Measurements from ENCODE around the gene PRXL2B.

PRXL2B gene

DNA sequence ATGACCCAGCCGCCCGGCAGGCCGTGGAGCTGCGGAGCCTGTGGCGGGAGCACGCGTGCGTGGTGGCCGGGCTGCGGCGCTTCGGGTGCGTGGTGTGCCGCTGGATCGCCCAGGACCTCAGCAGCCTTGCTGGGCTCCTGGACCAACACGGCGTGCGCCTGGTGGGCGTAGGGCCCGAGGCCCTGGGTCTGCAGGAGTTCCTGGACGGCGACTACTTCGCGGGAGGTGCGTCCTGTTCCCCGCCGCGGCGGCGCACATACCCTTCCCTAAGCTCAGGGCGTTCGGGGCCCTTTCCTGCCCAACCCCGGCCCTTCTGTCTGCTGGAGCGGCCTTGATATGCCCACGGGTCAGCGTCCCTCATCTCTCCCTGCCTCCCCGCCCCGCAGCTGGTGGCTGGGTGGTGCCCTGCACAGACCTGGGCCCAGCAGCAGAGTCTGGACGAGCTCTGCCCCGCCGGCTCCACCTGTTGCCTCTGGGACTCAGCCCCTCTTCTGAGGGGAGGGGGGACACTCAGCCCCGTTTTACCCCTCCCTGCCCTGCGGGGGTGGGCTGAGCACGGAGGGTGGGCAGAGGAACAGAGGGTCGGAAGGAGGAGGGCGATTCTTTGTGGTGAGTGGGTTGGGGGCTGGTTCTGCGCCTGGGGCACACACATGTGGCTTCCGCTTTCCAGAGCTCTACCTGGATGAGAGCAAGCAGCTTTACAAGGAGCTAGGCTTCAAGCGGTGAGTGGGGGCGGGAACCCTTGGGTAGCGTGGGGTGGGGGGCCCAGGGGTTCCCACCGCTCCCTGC, 688 bp downstream of the PRXL2B start:
- no peak for DNase-seq

DNA sequence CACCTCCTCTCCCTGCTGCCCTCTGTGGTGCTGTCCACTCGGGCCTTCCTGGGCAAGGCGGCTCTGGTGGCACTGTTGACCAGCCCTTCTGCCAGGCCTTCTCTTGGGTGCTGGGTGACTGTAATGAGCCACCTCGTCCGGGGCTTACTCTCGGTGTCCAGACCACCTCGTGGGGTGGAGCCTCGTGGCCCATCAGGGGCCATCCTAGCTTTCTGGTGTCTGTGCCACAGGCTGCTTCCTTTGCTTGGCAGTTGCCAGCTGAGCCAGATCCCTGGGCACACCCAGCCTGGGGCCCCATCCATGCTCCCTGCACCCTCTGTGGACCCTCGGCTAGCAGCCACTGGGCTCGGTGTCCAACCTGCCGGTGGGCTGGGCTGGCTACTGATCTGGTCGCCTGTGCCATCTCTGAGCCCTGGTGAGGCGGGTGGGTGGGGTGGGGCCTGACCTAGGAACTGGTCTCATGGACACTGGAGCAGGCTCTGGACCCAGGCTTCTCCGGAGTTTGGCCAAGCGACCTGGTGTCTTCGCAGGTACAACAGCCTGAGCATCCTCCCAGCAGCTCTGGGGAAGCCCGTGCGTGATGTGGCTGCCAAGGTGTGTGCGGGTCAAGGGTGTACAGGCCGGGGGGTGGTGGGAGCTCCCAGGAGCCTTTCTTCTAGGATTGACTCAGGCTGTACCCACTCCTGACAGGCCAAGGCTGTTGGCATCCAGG, 1.4 kb downstream of the PRXL2B start:
- DNase-seq = no peak

DNA sequence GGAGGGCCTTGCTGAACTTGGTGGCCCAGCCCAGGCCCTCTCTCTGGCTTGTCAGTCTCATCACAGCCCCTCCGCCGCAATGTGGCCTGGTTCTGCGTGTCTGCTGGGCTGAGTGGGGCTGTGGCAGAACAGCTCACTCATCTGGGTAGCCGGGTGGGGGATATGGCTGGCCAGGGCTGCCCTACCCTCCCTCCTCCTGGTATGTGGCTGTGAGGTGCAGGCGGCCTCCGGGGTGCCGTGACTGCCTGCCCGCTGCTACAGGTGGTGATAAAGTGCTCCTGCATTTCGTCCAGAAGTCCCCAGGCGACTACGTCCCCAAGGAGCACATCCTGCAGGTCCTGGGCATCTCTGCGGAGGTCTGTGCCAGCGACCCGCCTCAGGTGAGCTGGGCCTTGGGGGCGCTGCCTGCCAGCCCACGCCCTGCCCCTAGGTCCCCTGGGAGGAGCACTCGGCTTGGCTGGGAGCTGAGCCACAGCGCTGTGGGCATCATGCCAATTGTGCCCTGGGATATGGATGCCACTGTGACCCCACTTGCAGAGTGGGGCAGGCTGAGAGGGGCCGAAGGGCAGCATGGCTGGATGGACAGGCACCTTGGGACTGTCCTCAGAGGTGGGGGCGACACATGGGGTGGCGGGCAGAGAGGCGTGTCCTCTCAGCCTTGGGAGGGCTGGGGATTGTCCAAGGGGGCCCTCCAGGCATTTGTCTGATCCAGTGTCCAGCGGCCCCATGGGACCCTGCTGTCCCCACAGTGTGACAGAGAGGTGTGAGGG, 2.3 kb downstream of the PRXL2B start:
- no peak for DNase-seq

DNA sequence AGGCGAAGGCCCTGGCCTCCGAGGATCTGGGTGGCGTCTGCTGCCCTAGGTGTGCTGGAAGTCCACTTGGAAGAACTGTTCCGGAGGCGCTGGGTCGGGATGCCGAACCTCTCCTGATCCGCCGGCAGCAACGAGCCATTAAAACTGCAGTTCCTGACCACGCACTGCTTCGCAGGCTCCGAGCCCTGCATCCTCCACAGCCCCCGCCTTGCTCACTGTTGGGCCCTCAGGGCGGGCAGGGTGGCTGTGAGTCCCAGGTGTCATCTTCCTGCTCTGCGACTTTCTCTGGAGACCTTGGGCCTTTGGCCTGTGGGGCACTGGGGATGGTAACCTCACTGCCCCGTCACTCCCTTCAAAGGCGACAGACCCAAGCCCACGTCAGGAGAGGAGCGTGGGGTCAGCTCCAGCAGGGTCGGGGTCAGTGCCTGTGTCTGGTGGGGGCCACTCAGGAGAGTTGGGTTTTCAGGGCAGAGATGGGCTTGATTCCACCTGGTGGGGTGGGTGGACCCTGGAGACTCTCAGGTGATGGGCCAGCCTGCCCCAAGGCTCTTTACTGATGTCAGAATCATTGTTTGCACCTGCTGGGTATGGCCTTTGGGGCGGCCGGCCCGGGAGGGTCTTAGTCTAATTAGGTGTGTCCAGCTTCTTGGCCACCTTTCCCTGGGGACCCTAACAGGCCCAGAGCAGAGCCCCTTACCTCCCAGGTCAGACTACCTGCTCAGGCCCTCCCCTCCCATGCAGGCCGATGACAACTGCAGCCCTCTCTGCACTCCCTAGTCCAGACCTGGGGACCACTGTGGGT, 3.1 kb downstream of the PRXL2B start:
- DNase-seq = no peak

DNA sequence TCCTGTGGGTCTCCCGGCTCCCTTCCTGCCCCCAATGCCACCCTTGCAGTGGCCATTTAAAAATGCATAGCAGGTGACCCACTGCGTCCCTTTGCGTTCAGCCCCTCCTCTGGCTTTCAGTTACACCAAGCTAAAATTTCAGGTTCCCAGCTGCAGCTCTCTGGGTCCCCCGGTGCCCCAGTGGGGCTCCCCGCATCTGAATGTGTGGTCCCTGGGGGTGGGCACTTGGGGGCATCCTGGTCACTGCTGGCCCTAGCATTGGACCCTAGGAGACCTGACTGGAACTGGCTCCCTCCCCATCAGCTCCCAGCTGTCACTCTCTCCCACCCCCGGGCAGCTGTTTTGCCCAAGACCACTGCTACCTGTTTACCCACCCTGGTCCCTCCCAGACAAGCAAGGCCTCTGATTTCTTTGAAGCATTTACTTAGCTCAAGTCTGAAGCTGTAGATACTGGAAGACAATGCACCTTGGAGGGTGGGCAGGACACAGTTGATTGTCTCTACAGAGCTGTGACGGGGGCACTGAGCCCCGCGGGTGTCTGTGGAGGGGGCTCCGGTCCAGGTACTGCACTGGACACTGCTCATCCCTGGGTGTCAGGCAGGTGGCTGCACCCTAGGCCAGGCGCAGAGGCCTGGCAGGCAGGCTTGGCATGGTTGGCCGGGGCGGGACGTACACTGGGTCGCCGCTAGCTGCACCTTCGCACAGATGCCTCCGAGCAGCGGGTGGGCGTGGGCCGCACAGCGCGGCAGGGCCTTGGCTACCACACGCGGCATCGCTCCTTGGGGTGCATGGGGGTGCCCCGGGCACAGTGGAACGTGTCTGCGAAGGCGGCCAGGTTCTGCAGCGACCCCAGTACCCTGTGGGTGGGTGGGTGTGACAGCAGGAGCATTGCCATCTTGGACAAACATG, 3.9 kb downstream of the PRXL2B start:
- no peak for DNase-seq

DNA sequence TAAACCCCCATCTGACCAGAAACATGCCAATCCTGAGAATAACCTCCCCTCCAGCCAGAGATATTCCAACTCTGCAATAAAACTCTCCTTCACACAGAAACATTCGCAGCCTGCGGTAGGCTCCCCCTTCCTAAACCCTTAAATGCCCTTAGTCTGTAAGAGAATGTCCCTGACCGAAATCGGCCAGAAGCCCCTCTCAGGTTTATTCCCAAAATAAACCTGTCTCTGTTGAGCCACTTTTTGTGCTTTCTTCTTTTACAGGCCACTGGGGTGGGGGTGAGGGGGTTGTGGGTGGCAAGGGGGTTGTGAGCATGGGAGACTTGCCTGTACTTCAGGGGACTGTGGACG, 4.6 kb downstream of the PRXL2B start:
- no peak for DNase-seq

DNA sequence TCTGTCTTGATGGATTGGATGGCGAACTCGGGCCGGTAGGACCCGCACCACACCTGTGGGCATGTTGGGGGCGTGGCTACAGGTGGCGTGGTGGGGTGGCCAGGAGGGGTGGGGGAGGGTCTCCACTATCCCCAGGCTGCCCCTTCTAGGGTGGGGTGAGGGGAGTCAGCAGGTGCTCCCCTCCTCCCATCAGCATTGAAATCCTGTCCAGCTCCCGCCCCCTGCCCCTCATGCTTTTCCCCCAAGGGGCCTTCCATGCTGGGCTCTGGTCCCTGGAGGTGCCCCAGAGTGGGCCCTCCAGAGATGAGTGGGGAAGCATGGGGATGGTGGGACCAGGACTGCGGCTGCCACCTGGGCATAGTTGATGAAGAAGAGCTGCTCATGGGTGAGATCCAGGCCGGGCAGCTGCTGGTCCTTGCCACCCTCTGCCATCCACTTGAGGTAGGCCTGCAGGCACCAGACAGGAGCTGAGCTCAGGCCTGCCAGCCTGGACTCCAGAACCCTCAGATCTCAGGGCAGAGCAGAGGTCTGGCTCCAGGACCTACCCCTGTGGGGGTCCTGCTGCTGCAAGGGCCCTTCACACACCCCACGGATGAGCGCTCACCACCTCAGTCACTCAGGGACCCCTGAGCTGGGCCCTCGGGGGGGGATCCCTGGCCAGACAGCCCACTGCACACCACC, 5.1 kb downstream of the PRXL2B start:
- DNase-seq = no peak

DNA sequence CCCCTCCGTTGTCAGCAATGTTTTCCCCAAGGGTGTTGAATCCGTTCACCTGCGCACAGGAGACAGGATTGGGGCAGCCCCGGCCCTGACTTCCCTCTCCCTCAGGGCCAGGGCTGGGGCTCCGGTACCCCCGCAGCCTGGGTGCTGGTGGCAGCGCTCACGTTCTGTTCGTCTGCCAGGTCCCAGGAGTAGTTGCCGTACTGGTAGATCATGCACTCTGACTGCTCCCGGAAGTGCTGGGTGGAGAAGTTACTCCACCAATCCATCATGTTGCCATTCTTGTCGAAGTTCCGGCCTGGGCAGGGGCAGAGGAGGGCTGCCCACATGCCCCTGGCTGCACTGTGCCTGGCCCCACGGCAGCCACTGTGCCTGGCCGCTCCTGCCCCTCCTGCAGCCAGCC, 6.1 kb downstream of the PRXL2B start:
- no peak for DNase-seq

DNA sequence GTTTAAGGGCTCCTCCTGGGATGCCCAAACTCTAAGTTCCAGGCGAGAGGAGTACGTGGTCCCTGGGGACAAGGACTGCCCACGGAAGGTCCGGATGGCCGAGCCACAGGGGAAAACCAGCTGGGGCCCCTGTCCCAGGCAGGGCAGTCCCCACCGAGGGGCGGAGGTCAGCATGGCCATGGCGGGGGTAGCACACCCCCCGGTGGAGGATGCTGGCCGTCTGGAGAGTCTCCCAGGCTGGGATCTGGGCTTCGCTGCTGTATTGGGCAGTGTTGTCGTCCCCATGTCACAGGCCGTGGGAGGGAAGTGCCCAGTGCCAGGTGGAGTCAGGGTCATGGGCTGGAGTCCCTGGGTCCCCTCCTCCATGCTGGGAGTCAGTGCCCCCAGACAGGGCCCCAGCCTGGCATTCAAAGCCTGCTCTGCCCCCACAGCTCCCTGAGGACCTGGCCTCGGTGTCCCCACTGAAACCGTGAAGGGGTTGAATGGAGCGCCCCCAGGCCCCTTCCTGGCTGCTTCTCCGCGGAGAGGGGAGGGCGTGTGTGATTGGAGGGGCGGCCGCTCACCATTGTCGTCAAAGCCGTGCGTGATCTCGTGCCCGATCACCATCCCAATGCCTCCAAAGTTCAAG, 6.8 kb downstream of the PRXL2B start:
- DNase-seq = no peak

DNA sequence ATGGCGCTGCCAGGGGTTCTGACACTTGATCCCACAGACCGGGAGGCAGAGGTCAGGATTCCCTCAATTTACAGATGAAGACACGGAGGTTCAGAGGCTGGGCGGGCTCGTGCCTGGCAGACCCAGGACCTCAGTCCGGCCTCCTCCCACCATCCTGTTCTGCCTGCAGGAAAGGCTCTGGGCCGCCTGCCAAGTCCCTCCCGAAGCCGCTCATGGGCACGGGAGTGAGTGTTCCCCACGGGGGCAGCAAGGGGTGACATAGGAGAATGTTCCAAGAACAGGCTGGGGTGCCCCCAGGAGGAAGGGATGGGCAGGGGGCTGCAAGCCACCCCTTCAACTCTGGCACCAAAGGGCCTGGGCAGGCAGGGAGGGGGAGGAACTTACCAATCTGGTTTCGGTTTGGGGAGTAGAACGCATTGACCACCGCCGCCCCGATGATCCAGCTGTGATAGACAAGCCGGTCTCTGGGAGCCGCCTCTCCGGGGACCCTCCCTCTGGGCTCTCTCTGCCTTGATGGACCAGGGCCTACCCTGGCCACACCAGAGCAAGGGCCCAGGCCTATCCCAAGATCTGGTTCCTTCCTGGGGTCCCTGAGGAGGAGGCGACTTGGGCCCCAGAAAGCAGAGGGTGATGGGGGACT, 7.5 kb downstream of the PRXL2B start:
- DNase-seq = peak; percentile 72

DNA sequence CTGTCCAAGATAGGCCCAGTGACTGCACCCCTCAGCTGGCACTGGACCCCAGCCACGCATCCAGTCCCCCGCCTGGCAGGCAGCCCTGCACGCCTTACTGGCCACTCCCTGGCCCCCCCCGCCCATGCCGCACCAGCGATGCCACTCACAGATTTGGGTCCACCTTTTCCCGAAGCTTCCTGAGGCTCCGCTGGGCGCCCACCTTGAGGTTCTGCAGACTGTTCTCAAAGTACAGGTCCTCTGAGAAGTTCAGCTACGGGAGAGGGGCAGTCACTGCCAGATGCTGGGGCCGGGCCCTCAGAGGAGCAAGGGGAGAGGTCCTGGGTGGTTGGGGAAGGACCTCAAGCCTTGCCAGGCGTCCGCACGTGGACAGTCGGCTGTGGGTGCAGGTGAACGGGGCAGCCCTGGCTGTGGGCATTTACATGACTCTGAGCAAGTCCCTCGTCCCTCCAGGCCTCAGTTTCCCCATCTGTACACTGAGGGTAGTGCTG, 8.1 kb downstream of the PRXL2B start:
- no peak for DNase-seq

DNA sequence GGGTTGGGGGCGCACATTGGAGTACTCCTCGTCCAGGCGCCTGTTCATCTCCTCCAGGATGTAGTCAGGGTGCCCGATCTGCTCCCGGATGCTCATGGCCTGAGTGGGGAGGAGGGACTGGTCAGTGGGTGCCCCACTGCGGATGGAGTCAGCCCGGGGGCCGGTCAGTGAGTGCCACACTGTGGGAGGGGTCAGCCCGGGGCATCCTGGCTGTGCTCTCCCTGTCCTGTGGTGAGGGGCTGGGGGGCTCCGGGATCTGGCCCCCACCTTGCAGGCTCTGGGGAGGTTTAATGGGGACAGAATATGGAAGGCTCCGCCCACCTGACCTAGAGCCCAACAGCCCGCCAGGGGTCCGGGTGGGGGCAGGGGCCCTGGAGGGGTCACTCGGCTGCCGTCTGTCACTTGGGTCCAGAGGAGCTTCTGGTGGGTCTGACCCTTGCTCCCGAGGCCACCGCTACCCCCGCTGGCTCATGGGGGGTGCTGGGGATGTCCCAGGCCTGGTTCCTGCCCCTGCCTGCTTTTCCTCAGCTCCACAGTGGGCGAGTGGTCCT, 8.8 kb downstream of the PRXL2B start:
- DNase-seq = no peak

DNA sequence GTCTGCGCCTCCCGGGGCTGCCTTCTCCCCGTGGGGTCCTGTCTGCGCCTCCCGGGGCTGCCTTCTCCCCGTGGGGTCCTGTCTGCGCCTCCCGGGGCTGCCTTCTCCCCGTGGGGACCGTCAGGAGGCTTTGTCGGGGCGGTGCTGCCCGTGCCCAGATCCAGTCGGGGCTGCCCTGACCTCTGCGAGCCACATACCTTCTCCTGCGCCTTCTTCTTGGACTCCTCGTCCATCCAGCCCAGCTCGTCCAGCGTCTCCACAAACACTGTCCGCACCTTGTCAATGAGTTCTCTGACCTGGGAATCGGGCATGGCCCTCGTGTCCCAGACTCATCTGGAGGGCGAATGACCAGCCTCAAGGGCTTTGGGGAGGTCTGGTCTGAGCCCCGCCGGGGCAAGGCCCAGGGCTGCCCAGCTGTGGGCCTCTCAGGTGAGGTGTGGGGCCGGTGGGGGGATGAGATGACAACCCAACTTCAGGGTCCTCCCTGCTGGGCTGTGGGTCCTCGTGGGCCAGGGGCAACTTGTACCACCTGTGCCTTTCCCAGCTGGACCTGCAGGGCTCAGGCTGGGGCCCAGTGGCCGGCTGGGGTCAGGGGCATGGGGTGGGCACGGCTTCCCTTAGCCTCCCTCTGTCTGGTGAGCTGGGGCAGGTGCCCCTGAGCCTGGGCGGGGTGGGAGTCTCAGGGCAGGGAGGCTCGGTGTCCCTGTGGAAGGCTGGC, 9.4 kb downstream of the PRXL2B start:
- no peak for DNase-seq

DNA sequence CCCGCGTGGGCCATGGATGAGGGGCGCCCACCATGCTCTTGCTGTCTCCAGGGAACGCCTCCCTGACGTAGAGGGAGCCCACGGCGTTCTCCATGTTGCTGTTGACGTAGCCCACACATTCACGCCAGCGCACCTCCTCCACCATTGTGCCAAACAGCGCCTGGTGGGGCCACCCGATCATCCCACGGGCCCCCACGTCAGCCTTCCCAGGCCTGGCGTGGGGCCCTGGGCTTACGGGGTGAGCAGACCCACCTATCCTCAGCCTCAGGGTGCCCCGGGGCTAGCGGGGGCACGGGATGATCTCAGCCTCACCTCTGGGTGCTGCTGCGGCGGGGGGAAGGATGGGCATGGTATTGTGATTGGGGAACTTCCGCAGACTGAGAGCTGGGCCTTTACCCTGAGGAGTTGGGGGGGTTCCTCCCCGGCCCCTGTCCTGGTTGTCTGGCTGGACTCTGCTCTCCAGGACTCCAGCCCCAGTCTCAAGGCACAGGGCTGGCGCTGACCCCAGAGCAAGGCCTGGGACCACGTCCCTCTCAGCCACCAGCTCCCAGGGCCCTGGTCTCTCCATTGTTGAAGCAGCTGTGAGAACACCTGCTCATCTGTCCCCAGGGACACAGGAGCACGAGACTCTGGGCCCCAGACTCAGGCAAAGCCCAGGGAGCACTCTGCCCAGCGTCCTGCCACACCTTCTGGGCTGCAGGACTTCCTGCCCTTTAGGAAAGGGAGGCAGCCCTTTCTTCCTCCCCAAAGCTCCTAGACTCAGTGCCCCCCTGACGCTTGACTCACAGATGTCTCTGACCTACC, 10.2 kb downstream of the PRXL2B start:
- no peak for DNase-seq

DNA sequence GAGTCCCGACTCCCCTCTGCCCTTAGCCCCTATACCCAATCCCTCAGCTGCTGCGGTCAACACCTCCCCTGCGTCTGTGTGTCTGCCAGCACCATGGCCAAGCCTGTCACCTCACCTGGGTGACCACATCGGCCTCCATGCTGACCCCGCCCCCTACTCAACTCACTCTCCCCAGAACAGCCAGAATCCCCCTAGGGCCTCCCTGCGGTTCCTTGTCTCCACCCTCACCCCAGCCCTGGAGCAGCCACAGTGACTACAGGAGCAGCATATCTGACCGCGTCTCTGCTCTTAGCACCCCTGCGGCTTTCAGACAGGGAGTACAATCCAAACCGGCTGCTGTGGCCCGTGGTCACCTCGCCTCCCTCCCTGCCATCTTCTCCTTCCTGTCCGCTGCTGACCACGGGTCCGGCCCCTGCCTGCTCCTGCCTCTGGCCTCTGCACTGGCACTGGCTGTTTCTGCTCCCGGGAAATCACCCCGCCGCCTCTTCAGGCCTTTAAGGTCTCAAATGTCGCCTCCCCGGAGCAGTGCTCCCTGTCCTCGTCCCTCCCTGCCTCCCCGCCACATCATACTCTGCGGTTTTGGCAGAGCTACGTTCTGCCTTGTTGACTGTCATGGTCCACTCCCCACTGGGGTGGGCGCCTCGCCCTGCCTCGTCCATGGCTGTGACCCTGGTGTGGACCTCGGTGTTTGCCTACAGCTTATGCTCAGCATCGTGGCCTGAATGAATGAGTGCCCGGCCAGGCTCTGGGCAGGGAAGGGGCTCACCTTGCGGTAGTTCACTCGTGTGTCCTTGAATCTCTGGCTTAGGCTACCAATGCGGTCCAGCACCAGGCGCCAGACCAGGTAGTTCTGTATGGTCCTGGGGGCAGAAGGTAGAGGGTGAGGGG, 11.1 kb downstream of the PRXL2B start:
- no peak for DNase-seq

DNA sequence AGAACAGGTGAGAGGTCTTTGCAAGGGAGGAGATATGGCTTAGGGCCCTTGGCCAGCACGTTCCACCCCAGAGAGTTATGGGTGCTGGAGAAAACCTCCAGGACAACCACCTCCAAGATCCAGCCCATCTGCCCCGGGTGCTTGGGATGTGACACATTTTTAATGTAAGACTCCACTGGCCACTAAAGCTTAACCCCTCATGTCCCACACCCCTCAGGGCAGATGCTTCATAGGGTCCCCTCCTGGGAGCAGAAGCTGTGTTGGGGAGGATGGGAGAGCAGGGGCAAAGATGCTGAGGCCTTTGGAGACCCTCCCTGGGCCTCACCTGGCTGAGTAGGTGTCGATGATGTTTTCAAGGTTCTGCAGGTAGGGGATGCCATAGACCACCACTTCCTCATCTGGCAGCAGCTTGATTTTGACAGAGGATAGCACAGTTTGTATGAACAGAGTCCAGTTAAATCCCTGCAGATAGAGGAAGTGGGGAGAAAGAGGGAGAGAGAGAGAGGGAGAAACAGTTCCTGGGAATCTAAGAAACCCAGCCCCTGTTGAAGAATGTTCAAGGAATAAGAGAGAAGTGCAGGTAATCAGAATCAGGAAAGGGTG, 11.9 kb downstream of the PRXL2B start:
- DNase-seq = no peak
